ENCODE data around the gene PATE3.

DNA sequence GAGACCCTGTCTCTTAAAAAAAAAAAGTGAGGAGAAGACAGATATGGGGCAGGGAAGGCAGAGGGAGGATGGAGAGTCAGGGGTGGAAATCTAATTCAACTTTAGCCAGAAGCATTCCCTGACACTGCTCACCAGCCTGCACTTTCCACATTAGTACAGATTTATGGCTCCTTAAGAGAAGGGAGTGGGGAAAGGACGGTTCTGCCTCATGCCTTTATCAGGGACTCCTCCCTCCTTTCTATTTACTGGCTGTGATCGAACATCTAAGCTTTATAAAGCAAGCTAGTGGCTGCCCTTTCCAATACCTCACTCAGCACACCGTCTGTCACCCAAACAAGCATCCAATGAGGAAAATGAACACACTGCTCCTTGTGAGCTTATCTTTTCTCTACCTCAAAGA lies 45.1 kb downstream of the PATE3 start, which contains the start of gene PATE4:
- TF ChIP-seq, protein P1, sequence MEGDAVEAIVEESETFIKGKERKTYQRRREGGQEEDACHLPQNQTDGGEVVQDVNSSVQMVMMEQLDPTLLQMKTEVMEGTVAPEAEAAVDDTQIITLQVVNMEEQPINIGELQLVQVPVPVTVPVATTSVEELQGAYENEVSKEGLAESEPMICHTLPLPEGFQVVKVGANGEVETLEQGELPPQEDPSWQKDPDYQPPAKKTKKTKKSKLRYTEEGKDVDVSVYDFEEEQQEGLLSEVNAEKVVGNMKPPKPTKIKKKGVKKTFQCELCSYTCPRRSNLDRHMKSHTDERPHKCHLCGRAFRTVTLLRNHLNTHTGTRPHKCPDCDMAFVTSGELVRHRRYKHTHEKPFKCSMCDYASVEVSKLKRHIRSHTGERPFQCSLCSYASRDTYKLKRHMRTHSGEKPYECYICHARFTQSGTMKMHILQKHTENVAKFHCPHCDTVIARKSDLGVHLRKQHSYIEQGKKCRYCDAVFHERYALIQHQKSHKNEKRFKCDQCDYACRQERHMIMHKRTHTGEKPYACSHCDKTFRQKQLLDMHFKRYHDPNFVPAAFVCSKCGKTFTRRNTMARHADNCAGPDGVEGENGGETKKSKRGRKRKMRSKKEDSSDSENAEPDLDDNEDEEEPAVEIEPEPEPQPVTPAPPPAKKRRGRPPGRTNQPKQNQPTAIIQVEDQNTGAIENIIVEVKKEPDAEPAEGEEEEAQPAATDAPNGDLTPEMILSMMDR (IDR thresholded peaks at IDR 0.05 in 4 of 5, conservative IDR thresholded peaks at IDR 0.05 in 1 of 5), result no peak
- TF ChIP-seq POLR2A (IDR thresholded peaks at IDR 0.05), result no peak
